Kidney tubule cell (primary cell): ENCODE results near the gene CCDC17.

Source experiments
- DNase-seq: peaks from one replicate; pipeline ENCODE4 v3.0.0-alpha.2; 2018; ENCODE audit warnings: low spot score

CCDC17 gene

DNA sequence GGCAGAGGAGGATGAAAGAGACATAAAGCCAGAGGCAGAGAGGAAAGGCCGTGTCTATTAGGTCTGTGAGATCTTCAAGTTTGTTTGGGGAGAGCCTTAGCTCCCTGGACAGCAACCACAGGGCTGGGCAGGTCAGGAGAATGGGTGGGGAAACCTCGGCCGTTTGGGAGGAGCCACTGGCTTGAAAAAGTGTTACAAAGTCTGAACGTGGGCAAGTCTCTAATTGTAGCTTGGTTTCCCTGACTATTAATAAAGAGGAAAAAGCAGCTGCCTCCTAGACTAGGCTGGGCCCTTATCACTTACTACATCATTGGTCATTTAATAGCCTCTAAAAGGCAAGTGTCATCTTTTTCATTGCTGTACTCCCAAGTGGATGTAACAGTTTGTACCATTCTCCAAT lies at the start of gene CCDC17:
TSS of gene CCDC17 (minus strand) at position 83 of the 400 bp plus-strand sequence. CDS start 145 bp downstream, outside the sequence.
- no peak for DNase-seq

DNA sequence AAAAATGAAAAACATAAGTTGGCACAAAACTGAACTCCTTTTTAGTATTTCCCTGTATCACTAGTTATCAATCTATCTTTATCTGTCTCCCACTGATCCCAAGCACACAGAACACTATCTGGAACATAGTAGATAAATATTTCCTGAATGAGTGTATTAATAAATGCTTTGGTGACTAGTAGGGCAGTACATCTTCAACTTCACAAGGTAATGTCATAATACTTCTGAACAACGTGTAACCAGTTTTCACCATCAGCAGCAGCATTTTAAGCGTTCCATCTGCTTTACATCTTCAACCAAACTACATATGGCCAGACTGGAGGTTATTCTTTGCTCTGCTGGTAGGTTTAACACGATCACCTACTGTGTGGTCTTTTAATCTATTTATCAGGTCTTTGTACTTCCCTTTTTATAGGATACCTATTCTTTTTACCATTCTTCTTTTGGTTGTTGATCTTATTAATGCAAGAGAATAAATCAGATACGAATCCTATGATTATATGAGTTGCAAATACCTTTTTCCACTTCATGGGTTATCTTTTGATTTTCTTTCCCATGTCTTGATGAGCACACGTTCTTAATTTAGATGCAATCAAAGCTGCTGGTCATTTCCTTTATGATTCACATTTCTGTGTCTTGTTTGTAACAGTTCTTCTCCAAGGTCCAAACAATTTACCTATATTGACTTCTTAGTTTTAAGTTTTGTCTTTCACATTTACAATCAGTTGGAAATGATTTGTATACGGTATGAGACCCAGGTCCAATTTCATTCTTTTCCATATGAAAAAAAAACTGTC lies 46.2 kb upstream of the CCDC17 start:
- DNase-seq, result no peak

DNA sequence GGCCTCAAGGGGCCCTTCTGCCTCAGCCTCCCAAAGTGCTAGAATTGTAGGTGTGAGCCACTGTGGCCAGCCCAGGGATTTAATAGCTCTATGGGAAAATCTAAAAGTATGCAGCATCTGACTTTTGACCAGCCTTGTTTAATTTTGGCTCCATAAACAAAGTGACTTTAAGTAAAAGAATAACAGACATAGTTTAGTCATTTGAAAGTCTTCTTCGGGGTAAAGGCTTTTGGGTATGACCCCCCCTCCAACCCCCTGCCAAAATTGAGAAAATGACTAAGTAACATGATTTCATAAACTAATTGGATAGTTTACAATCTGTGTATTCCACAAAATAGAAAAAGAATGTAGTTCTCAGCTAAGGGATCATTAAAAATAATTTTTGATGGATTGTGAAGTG lies 45.5 kb upstream of the CCDC17 start:
- DNase-seq, result no peak

DNA sequence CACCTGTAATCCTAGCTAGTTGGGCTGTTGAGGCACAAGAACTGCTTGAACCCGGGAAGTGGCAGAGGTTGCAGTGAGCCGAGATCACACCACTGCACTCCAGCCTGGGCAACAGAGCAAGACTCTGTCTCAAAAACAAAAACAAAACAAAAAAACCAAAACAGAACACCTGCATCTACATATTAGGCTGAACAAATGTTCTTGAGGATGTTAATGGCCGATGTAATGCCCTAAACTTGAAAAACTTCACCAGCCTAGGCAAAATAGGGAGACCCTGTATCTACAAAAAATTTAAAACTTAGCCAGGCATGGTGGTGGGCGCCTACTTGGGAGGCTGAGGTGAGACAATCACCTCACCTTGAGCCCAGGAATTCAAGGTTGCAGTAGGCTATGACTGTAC lies 44.7 kb upstream of the CCDC17 start:
- DNase-seq, result no peak

DNA sequence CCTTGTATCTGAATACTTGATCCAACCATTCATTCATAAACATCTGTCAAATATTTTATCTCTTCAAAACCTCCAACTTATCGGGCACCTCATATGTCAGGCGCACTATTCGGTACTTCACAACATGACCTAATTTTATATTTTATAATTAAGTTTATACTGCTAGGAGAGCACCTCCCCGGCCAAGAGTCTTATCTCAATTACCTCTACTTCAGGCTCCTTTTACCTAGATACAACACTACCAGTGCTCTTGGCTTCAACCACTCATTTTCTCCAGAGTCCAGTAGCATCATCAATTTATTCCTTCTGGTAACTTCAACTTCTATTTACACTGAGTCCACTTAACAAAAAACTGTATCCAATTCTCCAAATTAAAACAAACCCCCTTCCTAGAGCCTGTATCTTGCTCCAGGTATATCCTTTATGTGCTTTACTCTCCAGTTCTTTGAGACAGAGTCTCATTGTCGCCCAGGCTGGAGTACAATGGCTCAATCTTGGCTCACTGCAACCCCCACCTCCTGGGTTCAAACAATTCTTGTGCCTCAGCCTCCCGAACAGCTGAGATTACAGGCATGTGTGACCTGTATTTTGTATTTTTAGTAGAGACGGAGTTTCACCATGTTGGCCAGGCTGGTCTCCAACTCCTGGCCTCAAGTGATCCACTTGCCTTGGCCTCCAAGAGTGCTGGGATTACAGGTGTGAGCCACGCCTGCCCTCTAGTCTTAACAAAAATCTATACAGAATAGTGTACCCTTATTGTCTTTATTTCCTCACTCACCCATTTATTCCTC lies 43.7 kb upstream of the CCDC17 start:
- DNase-seq, result no peak

DNA sequence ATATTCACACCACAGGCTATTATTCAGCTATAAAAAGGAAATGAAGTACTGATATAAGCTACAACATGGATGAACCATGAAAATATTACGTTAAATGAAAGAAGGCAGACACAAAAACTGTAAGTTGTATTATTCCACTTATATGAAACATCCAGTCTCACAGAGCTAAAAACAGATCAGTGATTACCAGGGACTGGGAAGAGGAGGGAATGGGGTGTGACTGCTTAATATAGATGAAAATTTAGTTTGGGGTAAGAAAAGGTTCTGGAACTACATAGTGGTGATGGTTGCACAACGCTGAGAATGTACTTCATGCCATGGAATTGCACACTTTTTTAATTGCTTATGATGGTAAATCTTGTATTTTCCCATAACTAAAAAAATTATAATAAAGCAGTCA lies 43.0 kb upstream of the CCDC17 start:
- no peak for DNase-seq

DNA sequence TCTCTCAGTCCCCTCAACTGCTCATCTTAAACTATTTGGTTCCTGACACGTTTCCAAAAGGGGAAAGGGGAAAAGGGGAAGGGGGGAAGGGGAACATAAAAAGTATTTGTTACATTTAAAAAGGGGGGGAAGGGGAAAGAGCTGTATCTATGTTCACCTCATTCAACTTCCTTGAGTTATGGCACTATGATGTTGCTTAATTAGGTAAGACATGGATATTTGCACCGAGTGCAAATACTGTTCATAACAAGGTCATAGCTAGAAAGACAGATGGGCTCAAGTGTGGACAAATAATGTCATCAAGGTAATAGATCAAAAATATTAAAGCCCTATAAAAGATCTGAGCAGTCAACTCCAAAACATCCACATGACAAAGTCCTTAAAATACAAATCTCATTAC lies 36.5 kb upstream of the CCDC17 start:
- DNase-seq, result no peak

- no peak for DNase-seq
Observed at GRCh38 chr1:45659222-45659621, 35.4 kb upstream of the CCDC17 start.

- no peak for DNase-seq
Observed at GRCh38 chr1:45658171-45658570, 34.3 kb upstream of the CCDC17 start.

DNA sequence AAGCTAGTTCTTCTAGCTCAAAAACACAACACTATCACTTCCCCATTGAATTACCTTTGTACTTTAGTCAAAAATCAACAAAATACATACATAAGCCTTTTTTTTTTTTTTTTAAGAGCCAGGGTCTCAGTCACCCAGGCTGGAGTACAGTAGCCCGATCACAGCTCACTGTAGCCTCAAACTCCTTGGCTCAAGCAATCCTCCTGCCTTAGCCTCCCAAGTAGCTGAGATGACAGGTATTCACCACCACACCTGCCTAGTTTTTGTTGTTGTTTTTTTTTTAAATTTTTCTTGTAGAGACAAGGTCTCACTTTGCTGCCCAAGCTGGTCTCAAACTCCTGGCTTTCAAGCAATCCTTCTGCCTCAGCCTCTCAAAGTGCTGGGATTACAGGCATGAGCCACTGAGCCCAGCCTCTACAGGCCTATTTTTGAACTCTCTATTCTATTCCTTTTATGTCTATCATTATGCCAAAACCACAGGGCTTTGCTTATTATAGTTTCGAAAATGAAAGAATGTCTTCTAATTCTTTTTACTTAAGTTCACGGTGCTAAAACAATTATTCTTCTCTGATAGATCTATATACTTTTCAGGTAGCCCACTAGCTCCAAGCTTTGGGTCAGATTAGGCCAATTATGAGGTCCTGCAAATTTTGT lies 32.8 kb upstream of the CCDC17 start:
- DNase-seq, result no peak

DNA sequence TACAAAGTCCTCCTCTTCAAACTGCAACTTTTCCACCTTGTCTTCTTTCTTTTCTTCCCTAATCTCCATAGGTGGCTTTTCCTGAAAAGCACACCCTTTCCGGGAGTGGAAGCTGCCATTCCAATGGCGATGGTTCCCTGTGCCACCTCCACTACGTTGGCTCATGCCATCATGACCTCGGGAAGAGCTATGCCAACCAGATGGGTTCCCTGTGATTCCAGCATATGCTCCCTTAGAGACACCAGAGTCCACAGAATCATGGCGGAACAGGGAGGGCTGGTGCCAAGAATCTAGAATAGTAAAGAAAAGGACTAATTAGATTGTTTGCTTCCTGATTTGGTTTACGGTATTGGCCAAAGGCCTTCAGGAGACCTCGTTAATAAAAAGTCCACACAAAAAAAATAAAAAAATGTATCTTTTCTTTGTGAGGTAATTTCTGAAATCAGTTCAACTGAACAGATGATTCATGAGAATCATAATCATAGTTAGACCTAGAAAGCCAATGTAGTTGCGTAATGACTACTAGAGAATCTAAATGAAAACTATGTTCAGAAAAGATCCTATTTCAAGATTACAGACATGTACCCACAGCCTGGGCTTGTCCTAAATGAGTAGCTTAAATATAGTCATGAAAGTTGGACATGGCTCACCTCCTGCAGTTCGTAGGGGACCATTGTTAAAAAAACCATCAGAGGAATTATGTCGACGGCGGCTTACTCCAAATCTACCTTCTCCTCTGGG lies 30.9 kb upstream of the CCDC17 start:
- no peak for DNase-seq

DNA sequence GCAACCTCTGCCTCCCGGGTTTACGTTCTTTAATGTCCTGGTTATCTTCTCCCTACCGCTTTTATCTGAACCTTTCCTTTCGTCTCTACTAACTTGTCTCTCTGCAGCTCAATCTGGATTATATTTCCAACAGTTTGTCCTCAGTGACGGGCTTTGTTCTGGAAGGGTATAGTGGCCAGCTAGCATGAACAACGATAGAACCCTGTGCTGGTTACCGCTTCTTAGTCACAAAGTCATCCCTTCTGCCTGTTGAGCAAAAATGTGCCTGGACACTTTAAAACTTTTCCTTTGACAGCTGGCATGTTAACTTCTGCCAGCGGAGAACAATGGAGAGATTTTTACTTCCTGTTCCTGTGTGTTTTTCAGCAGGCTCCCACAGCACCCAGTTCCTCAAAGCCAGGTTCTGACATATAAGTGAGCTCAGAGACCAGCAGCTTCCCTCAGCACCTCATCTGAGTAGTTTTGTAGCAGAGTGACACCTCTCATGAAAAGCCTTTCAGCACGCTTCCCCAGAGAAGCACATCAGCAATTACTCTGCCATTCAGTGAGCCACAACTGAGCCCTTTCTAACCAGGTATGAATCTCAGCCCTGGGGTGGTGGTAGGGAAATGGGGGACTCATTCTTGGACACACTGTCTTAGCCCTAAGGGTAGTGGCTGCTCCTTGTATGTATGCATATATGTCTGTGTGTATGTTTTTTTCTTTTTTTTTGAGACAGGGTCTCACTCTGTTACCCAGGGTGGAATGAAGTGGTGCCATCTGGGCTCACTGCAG lies 23.6 kb upstream of the CCDC17 start:
- DNase-seq, result no peak

- DNase-seq, result no peak
Observed at GRCh38 chr1:45644661-45645060, 20.8 kb upstream of the CCDC17 start.

DNA sequence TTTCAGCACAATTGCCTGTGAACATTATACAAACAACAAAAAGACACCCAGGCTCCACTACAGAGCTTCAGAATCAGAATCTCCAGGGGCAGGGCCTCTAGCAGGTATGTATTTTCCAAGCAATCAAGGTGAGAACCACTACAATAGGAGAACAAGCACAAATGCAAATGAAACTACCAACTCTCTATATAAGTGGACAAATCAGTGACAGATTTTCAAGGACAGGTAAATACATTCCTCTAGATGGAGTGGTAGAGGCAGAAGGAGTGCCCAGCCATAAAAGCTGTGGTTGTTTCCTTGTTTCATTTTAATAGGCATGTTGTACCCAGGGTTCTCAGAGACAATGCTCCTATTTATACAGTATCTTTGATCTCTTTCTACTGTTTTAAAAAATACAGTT lies 20.1 kb upstream of the CCDC17 start:
- peak; percentile 59 for DNase-seq

GRCh38 chr1:45643321-45643720 lies 19.5 kb upstream of the CCDC17 start:
- DNase-seq, result no peak

DNA sequence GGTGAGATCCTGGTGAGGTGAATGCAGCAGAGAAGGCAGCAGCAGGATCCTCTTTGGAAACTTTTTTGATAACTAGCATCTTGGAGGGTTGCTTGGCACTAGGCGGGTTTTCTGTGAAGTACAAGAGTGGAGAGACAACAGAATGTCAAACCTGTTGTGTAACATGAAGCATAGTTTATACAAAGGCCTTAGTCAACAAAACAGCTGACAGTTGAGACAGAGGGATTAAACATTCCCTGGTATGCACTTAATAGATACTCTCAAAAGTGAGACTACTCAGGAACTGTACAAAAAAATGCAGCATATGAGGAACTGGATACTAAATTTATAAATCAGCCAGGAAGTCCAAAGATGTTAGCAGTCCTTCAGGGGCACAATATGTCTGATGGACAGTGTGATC lies 16.4 kb upstream of the CCDC17 start:
- DNase-seq, result no peak

DNA sequence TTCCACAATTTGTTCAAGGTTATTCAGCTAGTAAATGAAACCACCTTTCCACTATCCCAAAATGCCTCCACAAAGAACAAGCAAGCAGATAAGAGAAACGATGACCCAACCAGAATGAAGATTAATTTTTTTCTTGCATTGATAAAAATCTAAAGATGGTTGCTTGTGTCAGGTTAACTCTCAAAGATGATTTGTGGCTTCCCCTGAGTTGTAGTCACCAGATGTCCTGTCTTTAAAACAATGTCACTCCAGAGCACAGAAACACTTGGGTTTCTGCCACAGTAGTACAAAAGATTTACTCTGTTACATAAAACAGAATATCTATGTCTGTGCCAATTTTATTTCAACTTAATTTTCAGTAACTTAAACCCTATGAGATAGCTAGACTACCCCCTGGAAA lies 11.4 kb upstream of the CCDC17 start:
- no peak for DNase-seq

GRCh38 chr1:45630429-45630828 lies 6.6 kb upstream of the CCDC17 start:
- DNase-seq, result no peak

DNA sequence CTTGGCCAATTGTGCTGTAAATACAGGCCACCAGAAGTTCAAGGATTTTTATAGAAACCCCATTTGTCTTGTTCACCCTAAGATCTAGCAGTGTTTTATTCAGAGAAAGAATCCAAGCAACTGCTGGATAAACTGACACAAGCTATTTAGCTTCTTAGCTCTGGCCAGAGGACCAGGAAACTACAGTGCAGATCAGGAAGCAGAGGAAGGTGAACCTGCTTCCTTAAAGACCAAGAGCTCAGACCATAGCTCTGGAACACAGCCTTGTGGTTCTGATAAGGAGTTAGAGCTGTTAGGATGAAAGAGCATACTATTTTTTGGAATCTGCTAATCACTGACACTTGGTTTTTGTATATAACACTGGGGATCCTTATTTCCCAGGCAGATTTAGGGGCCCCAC lies 5.2 kb upstream of the CCDC17 start:
- DNase-seq, result no peak

DNA sequence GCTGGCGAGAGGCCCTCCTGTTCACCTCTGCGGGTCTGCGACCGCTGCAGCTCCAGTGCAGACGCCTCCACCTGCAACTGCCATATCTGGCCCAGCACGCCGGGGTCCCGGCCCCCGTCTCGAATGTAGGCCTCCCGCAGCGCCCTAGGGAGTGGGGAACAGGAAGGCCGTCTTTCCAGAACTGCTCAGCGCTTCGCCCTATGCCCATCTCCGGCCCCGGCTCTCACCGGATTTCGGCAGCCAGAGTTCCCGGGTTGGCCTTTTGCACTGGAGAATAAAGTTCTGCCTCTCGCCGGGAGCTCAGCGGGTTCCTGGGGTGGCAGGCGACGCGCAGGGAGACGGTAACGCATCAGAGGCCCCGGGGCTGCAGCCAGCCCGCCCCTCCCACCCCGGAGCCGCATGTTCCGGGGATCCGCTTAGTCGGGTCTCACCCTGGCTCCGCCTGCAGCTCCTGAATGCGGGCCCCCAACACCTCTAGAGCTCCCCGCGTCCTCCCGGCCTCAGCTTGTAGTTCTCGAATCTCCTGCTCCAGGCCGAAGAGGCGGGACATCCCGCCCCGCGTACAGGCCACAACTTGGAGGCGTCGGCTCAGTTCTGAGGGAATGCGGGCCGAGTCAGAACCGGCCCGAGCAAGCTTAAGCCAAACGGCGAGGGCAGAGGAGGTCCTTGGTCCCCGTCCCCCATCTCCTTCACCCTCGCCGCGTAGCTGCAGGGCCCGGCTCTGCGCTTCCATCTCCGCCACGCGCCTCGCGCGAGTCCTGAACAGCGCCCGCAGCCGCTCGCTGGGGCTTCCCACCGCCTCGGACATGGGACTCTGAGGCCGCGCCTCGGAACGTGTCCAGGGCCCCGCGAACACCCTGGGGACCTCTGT lies 1.1 kb downstream of the CCDC17 start:
- DNase-seq, result no peak
